Erythroblast (primary cell): ENCODE results near the gene FLCN.

ENCODE experiments used
- GATA1 ChIP-seq: IDR thresholded peaks from 2 replicates; pipeline ENCODE4 v1.6.1; 2011; ENCODE audit warnings: low read depth, mild to moderate bottlenecking, control low read depth, low read length, moderate library complexity
- POLR2A ChIP-seq: IDR thresholded peaks from 2 replicates; pipeline ENCODE4 v1.6.1; 2011; ENCODE audit warnings: mild to moderate bottlenecking, low read length

GRCh38 chr17:17201271-17201670 is 35.7 kb downstream of the FLCN start:
- no peak for TF ChIP-seq POLR2A
- no peak for TF ChIP-seq GATA1
